Inferior parietal cortex (tissue), 1 donor: ENCODE results near the gene PSMC3.

Source experiments
- DNase-seq: peaks from one replicate; pipeline ENCODE4 v3.0.0-alpha.2; 2016; ENCODE audit errors: extremely low spot score

The PSMC3 gene

GRCh38 chr11:47443028-47443700 lies 16.9 kb upstream of the PSMC3 start:
- DNase-seq, result no peak

GRCh38 chr11:47442514-47442913 lies 16.3 kb upstream of the PSMC3 start:
- no peak for DNase-seq

DNA sequence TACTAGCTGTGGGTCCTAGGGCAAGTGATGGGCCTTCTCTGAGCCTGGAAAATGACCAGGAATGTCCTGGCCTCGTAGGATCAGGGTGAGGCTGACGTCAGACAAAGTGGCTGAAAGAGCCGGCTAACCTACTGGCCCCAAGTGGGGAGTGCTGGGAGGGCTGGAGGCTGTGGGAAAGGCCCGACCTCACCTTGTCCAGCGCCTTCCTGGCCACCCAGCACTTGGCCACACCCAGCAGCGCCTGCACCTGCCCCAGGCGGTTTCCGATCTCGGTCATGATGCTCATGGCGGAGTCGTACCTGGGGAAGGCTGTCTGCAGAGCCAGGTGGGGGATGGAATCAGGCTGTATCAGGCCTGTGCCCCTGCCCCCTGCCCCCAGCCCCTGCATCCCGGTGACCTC lies 15.2 kb upstream of the PSMC3 start:
- no peak for DNase-seq

GRCh38 chr11:47440054-47440476 lies 13.8 kb upstream of the PSMC3 start:
- no peak for DNase-seq

DNA sequence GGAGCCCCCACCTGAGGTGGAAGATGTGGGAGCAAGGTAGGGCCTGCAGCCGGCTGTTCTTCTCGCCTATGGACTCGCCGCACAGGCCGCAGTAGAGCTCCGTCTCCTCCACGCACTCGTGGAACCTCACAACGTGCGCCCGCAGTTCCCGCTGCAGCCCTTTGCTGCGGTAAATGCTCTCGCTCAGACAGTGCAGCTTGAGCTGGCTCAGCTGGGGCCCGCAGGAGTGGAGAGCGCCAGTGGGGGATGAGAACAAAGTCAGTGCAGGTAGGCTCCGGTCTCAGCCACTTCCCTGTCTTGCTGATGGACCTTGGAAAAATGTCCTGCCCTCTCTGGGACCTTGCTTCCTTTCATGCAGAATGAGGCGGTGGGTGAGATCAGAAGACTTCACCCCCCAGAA lies 12.5 kb upstream of the PSMC3 start:
- no peak for DNase-seq

DNA sequence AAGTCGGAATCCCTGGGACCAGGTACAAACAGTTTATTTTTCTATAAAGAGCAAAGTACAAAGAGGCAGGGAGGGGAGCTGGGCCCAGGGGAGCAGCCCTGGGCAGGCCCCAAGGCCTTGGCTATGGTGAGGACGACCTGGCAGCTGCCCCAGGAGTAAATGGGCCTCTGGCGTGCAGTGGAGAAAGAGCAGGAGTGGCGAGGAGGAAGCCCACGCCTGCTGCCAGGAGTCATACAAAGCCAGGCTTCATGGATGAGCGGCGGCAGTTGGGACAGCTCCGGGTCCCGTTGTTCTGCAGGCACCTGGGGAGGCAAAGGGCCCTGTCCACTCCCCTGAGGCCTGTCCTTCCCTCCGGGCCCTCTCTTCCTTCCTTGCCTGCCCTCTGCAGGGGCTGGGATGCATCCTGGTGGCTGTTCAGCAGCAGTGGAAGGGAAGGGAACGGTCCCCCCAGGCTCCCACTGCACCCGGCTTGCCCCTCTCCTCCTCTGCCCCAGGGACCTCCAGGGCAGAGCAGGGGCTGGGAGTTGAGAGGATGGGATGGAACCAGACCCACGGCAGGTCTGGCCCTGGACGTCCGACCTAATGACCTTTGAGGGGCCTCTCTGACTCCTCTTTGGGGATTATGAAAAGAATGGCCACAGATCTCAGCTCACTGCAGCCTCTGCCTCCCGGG lies 11.6 kb upstream of the PSMC3 start:
- no peak for DNase-seq

DNA sequence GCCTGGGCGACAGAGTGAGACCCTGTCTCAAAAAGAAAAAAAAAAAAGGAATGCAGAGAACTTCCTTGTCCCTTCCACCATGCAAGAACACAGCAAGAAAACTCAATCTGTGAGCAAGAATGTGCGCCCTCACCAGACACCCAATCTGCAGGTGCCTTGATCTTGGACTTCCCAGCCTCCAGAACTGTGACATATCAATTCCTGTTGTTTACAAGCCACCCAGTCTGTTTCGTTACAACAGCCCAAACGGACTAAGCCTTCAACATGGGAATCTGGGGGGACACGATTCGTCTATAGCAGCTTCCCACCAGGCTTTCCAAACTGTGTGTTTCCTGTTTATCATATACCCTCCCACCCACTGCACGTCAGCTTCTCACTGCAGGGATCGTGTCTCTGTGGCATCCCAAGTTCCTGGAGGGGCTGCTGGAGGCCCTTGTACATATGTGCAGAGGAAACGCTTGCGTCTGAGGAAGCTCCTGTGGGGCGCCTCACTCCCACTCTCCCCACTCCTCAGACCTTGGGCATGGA lies 11.0 kb upstream of the PSMC3 start:
- no peak for DNase-seq

DNA sequence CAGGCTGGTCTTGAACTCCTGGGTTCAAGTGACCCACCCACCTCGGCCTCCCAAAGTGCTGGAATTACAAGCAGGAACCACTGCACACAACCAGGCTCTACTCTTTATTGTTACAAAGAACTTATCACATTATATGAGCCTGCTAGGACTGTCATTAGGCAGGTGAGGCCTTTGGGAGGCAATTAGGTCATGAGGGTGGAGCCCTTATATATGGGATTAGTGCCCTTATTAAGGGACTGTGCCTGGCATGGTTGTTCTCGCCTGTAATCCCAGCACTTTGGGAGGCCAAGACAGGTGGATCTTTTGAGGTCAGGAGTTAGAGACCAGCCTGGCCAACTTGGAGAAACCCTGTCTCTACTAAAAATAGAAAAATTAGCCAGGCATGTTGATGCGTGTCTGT lies 10.5 kb upstream of the PSMC3 start:
- no peak for DNase-seq

DNA sequence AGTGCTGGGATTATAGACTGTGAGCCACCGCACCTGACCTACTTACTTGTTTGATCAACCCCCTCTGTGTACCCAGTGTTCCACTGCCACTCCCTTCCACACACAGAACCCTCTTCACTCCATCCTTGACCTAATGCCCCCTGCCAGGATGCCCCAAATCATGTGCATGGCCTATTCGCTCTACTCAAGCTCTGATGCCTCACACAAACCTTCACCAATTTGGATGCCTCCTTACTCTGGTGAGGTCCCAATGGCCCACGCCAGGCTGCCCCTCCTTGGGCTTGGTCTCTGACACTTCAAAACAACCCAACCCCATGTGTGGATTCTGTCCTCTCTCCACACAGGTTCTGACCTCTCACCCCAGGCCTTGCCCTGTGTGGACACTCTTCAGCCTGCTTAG lies 9.4 kb upstream of the PSMC3 start:
- no peak for DNase-seq

DNA sequence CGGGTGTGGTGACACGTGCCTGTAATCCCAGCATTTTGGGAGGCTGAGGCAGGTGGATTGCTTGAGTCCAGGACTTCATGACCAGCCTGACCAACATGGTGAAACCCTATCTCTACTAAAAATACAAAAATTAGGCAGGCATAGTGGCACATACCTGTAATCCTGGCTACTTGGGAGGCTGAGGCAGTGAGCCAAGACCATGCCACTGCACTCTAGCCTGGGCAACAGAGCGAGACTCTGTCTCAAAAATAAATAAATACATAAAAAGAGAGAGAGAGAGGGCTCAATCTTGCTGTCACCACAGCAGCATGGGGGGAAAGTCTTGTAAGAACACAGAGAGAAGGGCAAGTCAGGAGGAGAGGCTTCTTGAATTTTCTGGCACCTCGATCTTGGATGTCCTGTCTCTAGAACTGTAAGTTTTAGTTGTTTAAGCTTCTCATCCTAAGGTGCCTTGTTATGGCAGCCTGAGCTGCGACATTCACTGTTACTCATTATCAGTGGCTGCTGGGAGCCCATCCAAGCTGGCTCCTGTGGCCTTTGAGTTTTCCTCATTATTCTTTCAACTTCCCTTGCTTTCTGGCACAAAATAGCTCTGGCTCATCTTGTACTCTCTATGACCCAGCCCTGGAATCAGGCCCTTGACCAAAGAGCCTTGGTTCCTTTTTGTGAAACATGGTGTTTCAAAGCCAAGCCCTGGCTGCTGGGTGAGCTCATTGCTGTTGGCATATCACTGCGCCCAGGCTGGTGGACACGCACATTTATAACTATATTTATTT lies 8.0 kb upstream of the PSMC3 start:
- no peak for DNase-seq

DNA sequence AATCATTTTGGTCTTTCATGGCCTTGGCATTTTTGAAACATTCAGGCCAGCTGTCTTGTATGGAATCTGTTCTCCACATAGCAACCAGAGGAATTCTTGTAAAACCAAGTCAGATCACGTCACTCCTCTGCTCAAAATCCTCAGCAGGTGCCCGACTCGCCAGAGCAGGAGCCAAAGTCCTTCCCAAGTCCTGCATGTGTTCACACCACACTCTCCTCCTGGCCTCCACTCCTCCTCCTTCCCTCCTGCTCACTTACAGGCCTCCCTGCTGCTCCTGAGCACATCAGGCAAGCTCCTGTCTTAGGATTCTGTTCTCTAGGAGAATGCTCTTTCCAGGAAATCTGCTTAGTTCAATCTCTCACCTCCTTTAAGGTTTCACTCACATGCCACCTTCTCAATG lies 6.9 kb upstream of the PSMC3 start:
- DNase-seq, result no peak

DNA sequence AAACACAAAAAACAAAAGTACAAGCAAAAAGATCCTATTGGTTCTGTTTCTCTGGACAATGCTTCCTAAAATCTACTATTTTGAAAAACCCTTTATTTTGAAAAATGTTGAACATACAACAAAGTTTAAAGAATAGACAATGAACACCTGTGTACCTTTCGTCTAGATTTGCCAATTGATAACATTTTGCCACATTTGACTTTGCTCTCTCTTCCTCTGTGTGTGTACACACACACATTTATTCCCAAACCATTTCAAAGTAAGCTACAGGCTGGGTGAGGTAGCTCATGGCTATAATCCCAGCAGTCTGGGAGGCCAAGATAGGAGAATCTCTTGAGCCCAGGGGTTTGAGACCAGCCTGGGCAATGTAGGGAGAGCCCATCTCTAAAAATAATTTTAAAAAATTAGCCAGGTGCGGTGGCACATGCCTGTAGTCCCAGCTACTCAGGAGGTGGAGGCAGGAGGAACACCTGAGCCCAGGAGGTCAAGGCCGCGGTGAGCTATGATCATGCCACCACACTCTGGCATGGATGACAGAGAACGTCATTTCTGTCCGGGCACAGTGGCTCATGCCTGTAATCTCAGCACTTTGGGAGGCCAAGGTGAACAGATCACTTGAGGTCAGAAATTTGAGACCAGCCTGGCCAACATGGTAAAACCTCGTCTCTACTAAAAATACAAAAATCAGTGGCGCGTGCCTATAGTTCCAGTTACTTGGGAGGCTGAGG lies 5.3 kb upstream of the PSMC3 start:
- no peak for DNase-seq

DNA sequence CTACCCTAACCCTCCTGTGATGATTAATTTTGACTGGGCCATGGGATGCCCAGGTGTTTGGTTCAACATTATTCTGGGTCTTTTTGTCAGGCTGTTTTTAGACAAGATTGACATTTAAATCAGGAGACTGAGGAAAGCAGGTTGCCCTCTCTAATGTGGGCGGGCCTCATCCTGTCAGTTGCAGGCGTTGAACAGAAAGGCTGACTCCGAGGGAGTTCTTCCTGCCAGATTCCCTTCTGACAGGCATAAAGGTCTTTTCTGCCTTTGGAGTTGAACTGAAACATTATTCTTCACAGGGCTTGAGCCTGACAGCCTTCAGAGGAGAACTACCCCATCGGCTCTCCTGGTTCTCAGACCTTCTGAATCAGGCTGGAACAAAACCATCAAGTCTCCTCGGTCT lies 4.3 kb upstream of the PSMC3 start:
- DNase-seq, result no peak

DNA sequence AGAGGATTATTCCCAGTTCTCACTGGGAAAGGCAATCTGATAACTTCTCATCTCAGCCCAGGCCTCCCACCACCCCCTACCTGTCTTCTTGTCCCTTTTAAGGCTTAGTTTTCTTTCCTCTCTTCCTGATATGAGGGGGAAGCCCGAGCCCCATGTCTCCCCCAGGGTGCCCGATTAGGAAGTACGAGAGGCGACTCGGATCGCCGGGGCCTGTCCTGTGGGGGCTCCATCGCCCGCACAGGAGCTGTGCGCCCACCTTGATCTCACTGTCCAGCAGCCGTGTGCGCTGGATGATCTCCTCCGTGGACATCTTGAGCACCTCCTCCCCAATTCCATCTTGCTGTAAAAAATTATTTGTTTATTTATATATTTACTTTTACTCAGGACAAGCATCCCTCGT lies 628 bp downstream of the PSMC3 start:
- DNase-seq, result no peak

- DNase-seq, result no peak
Measured at GRCh38 chr11:47418454-47419259, 7.6 kb downstream of the PSMC3 start.

DNA sequence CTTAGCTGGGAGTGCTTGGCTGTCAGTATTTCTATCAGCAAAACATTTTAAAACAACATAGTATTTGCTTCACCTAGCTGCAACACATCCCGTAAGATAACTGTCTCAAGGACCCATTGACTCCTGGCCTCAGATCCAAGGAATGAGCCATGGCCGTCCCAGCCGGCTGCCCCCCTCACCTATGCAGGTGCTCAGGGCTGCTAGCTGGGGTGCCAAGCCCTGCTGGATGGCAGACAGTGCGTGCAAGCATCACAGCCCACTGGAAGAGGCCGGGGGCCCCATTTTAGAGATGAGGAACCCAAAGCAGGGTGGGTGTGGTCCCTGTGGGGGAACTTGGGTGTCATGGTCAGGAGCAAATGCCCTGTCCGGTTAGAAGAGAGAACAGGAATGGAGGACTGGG lies 8.5 kb downstream of the PSMC3 start:
- DNase-seq, result no peak

DNA sequence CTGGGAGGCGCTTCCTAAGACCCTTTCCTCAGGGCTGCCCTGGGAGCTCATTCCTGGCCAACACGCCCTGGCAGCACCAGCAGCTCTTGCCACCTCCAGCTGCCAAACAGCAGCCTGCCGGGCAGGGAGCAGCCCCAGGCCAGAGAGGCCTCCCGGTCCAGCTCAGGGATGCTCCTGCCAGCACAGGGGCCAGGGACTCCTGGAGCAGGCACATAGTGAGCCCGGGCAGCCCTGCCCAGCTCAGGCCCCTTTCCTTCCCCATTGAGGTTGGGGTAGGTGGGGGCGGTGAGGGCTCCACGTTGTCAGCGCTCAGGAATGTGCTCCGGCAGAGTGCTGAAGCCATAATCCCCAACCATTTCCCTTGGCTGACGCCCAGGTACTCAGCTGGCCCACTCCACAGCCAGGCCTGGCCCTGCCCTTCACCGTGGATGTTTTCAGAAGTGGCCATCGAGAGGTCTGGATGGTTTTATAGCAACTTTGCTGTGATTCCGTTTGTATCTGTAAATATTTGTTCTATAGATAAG lies 10.2 kb downstream of the PSMC3 start:
- DNase-seq, result no peak

- no peak for DNase-seq
Measured at GRCh38 chr11:47415091-47415854, 11.0 kb downstream of the PSMC3 start.

GRCh38 chr11:47414685-47415070 lies 11.6 kb downstream of the PSMC3 start:
- DNase-seq, result no peak
